ENCODE results near the gene ARPC5.

DNA sequence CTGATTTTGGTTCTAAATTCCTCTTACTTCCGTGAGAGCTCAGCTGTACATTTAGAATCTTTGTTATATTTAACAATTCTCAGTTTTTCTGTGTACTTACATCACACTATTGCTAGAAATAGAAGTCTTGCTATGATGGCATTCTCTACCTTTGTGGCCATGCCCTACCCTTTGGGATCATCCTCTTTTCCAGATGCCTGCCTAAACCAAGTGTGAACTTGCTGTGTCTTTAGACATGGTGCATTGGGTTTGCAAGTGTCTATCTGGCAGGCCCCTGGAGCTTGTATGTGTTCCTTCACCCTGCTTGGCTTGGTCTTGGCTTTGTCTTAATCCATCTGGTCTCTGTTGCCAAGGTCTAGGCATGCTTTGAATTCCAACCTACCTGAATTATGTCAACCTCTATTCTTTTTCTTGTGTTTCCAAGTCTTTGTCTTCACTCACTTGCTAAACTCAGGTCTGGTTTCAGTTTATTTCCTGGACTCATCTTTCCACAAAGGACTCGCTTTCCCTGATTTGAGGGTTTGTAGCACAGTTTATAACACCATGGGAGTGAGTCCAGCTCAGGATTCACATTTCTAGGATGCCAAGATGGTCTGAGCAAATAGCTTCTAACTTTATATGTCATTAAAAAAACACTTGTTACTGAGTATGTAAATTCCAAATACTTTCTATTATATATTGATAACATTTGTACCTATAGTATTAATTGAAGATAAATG, 38.2 kb upstream of the ARPC5 start:
- TF ChIP-seq, protein P1, sequence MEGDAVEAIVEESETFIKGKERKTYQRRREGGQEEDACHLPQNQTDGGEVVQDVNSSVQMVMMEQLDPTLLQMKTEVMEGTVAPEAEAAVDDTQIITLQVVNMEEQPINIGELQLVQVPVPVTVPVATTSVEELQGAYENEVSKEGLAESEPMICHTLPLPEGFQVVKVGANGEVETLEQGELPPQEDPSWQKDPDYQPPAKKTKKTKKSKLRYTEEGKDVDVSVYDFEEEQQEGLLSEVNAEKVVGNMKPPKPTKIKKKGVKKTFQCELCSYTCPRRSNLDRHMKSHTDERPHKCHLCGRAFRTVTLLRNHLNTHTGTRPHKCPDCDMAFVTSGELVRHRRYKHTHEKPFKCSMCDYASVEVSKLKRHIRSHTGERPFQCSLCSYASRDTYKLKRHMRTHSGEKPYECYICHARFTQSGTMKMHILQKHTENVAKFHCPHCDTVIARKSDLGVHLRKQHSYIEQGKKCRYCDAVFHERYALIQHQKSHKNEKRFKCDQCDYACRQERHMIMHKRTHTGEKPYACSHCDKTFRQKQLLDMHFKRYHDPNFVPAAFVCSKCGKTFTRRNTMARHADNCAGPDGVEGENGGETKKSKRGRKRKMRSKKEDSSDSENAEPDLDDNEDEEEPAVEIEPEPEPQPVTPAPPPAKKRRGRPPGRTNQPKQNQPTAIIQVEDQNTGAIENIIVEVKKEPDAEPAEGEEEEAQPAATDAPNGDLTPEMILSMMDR (IDR thresholded peaks at IDR 0.05) = no peak
- no peak for TF ChIP-seq EZH2 (IDR thresholded peaks at IDR 0.05; ENCODE audit: borderline replicate concordance, insufficient read depth, low read depth, low read length, poor library complexity, severe bottlenecking)
